ENCODE results near the gene WIPF3. TPM values are rescaled to one million over a fixed set of nuclear protein-coding genes. Genes with fewer than 3 reads are reported as not detected.

Gene WIPF3
- total RNA-seq, 2 experiments from 2014 or later: not detected

GRCh38 chr7:29839921-29840320 lies 33.6 kb downstream of the WIPF3 start:
- Mint-ChIP-seq H3K9me3 (no peaks in the 10 kb centered on the region), H3K27ac (no peak overlapping the region), H3K27me3 (peaks cover 2% of the 10 kb centered on the region), H3K36me3 (ENCODE audit: low read depth) (no peaks in the 10 kb centered on the region), H3K4me1 (ENCODE audit: low read depth) (no peaks in the 10 kb centered on the region), H3K4me3 (no peak overlapping the region)
- TF ChIP-seq, protein P1, sequence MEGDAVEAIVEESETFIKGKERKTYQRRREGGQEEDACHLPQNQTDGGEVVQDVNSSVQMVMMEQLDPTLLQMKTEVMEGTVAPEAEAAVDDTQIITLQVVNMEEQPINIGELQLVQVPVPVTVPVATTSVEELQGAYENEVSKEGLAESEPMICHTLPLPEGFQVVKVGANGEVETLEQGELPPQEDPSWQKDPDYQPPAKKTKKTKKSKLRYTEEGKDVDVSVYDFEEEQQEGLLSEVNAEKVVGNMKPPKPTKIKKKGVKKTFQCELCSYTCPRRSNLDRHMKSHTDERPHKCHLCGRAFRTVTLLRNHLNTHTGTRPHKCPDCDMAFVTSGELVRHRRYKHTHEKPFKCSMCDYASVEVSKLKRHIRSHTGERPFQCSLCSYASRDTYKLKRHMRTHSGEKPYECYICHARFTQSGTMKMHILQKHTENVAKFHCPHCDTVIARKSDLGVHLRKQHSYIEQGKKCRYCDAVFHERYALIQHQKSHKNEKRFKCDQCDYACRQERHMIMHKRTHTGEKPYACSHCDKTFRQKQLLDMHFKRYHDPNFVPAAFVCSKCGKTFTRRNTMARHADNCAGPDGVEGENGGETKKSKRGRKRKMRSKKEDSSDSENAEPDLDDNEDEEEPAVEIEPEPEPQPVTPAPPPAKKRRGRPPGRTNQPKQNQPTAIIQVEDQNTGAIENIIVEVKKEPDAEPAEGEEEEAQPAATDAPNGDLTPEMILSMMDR (IDR thresholded peaks at IDR 0.05): no peak
- CTCF ChIA-PET: no interaction called here
- POLR2A ChIA-PET: no interaction called here
- DNase-seq (no peak), ATAC-seq (no peak)
- intact Hi-C loops (cut with micrococcal nuclease): no loop called here

- Mint-ChIP-seq H3K4me1 (ENCODE audit: low read depth) (no peaks in the 10 kb centered on the region), H3K27ac (no peak overlapping the region), H3K36me3 (ENCODE audit: low read depth) (no peaks in the 10 kb centered on the region), H3K9me3 (no peaks in the 10 kb centered on the region), H3K4me3 (no peak overlapping the region), H3K27me3 (peaks cover 5% of the 10 kb centered on the region)
- POLR2A ChIA-PET: no interaction called here
- CTCF ChIA-PET: no interaction called here
- no peak for ATAC-seq
- TF ChIP-seq, protein P1 (IDR thresholded peaks at IDR 0.05): no peak
- intact Hi-C loops (cut with micrococcal nuclease): no loop called here
- DNase-seq: no peak
Observed at GRCh38 chr7:29840701-29841100, 34.4 kb downstream of the WIPF3 start.

- TF ChIP-seq, protein P1 (IDR thresholded peaks at IDR 0.05): no peak
- DNase-seq (no peak), ATAC-seq (no peak)
- ChIA-PET POLR2A (no interaction called here), CTCF (no interaction called here)
- Mint-ChIP-seq H3K4me1 (ENCODE audit: low read depth) (no peaks in the 10 kb centered on the region), H3K4me3 (no peak overlapping the region), H3K36me3 (ENCODE audit: low read depth) (no peaks in the 10 kb centered on the region), H3K9me3 (no peaks in the 10 kb centered on the region), H3K27me3 (peaks cover 5% of the 10 kb centered on the region), H3K27ac (no peak overlapping the region)
- intact Hi-C loops (cut with micrococcal nuclease): no loop called here
Observed at GRCh38 chr7:29841926-29842701, 35.8 kb downstream of the WIPF3 start.

DNA sequence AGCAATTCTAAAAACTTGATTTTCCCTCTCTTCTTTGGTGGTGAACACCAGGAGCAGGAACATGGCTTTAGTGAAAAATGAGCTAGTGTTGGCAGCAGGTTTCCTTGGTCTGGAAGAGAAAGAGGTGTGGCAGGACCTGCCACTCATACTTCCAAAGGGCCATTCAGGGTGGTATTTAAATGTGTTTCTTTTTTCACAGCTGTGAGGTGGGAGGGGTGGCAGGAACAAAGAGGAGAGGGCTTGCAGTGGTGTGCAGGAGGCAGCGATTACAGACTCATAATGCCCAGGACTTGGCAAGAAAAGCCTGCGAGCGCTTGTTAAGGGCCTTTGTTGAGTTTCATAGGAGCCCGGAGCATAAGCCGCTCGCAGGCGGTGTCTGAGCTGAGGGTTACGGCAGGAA lies 36.8 kb downstream of the WIPF3 start:
- CTCF ChIA-PET: no interaction called here
- H3K4me3 Mint-ChIP-seq: no peak overlapping the region
- DNase-seq (no peak), ATAC-seq (no peak)
- H3K9me3 Mint-ChIP-seq: no peaks in the 10 kb centered on the region
- H3K4me1 Mint-ChIP-seq (ENCODE audit: low read depth): no peaks in the 10 kb centered on the region
- TF ChIP-seq, protein P1 (IDR thresholded peaks at IDR 0.05): no peak
- no peaks in the 10 kb centered on the region for H3K36me3 Mint-ChIP-seq (ENCODE audit: low read depth)
- H3K27me3 Mint-ChIP-seq: peaks cover 5% of the 10 kb centered on the region
- POLR2A ChIA-PET: no interaction called here
- intact Hi-C loops (cut with micrococcal nuclease): no loop called here
- H3K27ac Mint-ChIP-seq: no peak overlapping the region

DNA sequence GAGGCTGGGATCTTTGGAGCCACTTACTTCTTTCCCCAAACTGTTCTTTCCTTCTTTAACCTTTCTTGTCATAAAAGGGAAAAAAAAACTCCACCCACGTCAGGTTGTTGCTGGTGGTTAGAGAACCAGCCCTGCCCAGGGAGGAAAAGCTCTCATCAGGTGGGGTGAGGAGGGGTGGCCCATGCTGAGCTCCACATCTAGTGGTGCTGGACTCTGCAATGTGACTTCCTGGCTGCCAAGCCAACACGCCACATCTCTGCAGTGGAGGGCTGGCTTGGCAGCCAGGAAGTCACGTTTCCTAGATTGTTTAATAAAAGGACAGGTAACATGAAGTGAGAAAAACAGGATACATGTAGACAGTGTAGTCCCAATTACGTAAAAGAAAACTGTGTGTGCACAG lies 37.4 kb downstream of the WIPF3 start:
- H3K27me3 Mint-ChIP-seq: peaks cover 6% of the 10 kb centered on the region
- DNase-seq: no peak
- H3K4me1 Mint-ChIP-seq (ENCODE audit: low read depth): no peaks in the 10 kb centered on the region
- no peak for ATAC-seq
- H3K27ac Mint-ChIP-seq: no peak overlapping the region
- no peak overlapping the region for H3K4me3 Mint-ChIP-seq
- intact Hi-C loops (cut with micrococcal nuclease): no loop called here
- TF ChIP-seq, protein P1 (IDR thresholded peaks at IDR 0.05): no peak
- ChIA-PET CTCF (no interaction called here), POLR2A (no interaction called here)
- no peaks in the 10 kb centered on the region for H3K36me3 Mint-ChIP-seq (ENCODE audit: low read depth)
- no peaks in the 10 kb centered on the region for H3K9me3 Mint-ChIP-seq
